K562 (cell line): Measurements from ENCODE around the gene ZKSCAN3. TPM values are rescaled to one million over a fixed set of nuclear protein-coding genes. Genes with fewer than 3 reads are reported as not detected.
A peak's percentile ranks its signal among the peaks of the same experiment; 100 is the strongest.

Source experiments
- CREBBP ChIP-seq: IDR thresholded peaks from one replicate; pipeline ENCODE4 v1.6.1; 2012; ENCODE audit warnings: low read depth, mild to moderate bottlenecking, control low read depth, inconsistent platforms, low read length
- ELK3 ChIP-seq: fragments of 450-650 bp; formaldehyde crosslinking; IDR thresholded peaks from 2 replicates; pipeline ENCODE4 v1.4.0; 2020; ENCODE audit warnings: mild to moderate bottlenecking
- ETV1 ChIP-seq: fragments of 450-650 bp; conservative IDR thresholded peaks from 2 replicates; pipeline ENCODE4 v1.6.1; 2016; ENCODE audit warnings: missing genetic modification characterization, control low read depth, low read depth, missing compliant biosample characterization
- HDGF ChIP-seq: fragments of 450-650 bp; IDR thresholded peaks from 2 replicates; pipeline ENCODE4 v1.6.1; 2016
- HNRNPLL ChIP-seq: fragments of 200-400 bp; formaldehyde crosslinking; IDR thresholded peaks from 2 replicates; pipeline ENCODE4 v1.6.1; 2017; ENCODE audit warnings: low read length, low read depth, mild to moderate bottlenecking; ENCODE audit not compliant: poor library complexity, severe bottlenecking
- IRF1 ChIP-seq: sonication (generic); formaldehyde crosslinking; IDR thresholded peaks from 2 replicates; pipeline ENCODE4 v1.8.0; 2022; ENCODE audit warnings: missing genetic modification reagents, mild to moderate bottlenecking, borderline replicate concordance
- KAT2B ChIP-seq: IDR thresholded peaks from one replicate; pipeline ENCODE4 v1.6.1; 2012; ENCODE audit warnings: low read depth, mild to moderate bottlenecking, control low read depth, inconsistent platforms, low read length, moderate library complexity
- NELFE ChIP-seq: IDR thresholded peaks from 2 replicates; pipeline ENCODE4 v1.6.1; 2011; ENCODE audit warnings: mild to moderate bottlenecking; ENCODE audit not compliant: insufficient read depth, insufficient read length
- NR1H2 ChIP-seq: sonication (generic); formaldehyde crosslinking; IDR thresholded peaks from 2 replicates; pipeline ENCODE4 v1.4.0; 2020; ENCODE audit warnings: mild to moderate bottlenecking, missing genetic modification reagents
- NR3C1 ChIP-seq: sonication (generic); formaldehyde crosslinking; IDR thresholded peaks from 2 replicates; pipeline ENCODE4 v1.8.1; 2022; ENCODE audit warnings: missing genetic modification reagents
- PTRF ChIP-seq: fragments of 450-650 bp; IDR thresholded peaks from 2 replicates; pipeline ENCODE4 v1.6.1; 2016; ENCODE audit warnings: mild to moderate bottlenecking, missing genetic modification characterization, missing compliant biosample characterization
- SP2 ChIP-seq: IDR thresholded peaks from 2 replicates; pipeline ENCODE4 v1.6.1; 2011; ENCODE audit warnings: mild to moderate bottlenecking, low read depth, low read length, moderate library complexity; ENCODE audit not compliant: poor library complexity, severe bottlenecking; ENCODE audit errors: extremely low read depth
- TBP ChIP-seq: optimal IDR thresholded peaks from 2 replicates; pipeline ENCODE3; 2011; ENCODE audit warnings: low read depth, low read length, improper control_type of control experiment
- ZBTB1 ChIP-seq: sonication (generic); formaldehyde crosslinking; IDR thresholded peaks from 2 replicates; pipeline ENCODE4 v1.8.1; 2023; ENCODE audit warnings: missing genetic modification reagents, low read depth, mild to moderate bottlenecking, borderline replicate concordance
- ZBTB11 ChIP-seq, 3 experiments: fragments of 200-800 bp in 1 of 3; fragments of 250-450 bp in 1 of 3; fragments of 450-650 bp in 1 of 3; sonication (Bioruptor Pico) in 1 of 3; sonication (Bioruptor generic) in 1 of 3; formaldehyde crosslinking in 1 of 3; IDR thresholded peaks; 2 replicates each; pipeline versions ENCODE4 v1.6.1 to v1.8.0; 2016 to 2022; ENCODE audit warnings: mild to moderate bottlenecking in 2 of 3, missing genetic modification characterization in 2 of 3, missing compliant biosample characterization in 1 of 3, moderate library complexity in 1 of 3
- ZC3H4 ChIP-seq: sonication (generic); formaldehyde crosslinking; IDR thresholded peaks from 2 replicates; pipeline ENCODE4 v1.9.0; 2021; ENCODE audit warnings: missing genetic modification reagents, borderline replicate concordance
- ZC3H8 ChIP-seq: fragments of 450-650 bp; IDR thresholded peaks from 2 replicates; pipeline ENCODE4 v1.6.1; 2017
- ZNF274 ChIP-seq: IDR thresholded peaks from 2 replicates; pipeline ENCODE4 v1.6.1; 2011; ENCODE audit warnings: low read depth, mild to moderate bottlenecking, low read length, moderate library complexity, borderline replicate concordance
- ZNF778 ChIP-seq: fragments of 450-650 bp; formaldehyde crosslinking; IDR thresholded peaks from 2 replicates; pipeline ENCODE4 v1.4.0; 2020; ENCODE audit warnings: mild to moderate bottlenecking, moderate library complexity
- polyA plus RNA-seq, 8 experiments: library from polyadenylated mRNA; depleted of rRNA in 4 of 8; stranded (reverse) in 5 of 8; unstranded in 3 of 8; fragments of >200 nt; fragmentation: Nextera tagmentation in 2 of 8; fragmentation: Illumina TruSeq in 1 of 8; extraction: Ambion mirVana in 2 of 8; extraction: Trizol in 1 of 8; gene quantifications; 2 replicates each; pipeline versions ENCODE4 v1.2.1 to v1.2.3, GENCODE V29; 2011 to 2014; ENCODE audit warnings: inconsistent platforms in 1 of 8, missing spikeins in 1 of 8
- total RNA-seq, 7 experiments: library from RNA; depleted of rRNA in 6 of 7; stranded (reverse); fragments of >200 nt in 6 of 7; fragmentation: Illumina TruSeq in 2 of 7; extraction: Trizol in 2 of 7; gene quantifications; 2 replicates each; pipeline versions ENCODE4 v1.2.1 to v1.2.3, GENCODE V29; 2011 to 2021; ENCODE audit warnings: low replicate concordance in 1 of 7
- TF ChIP-seq, protein P1 (sequence below): sonication (generic); formaldehyde crosslinking; IDR thresholded peaks from 2 replicates; pipeline ENCODE4 v1.8.0; 2022; ENCODE audit warnings: mild to moderate bottlenecking, low read depth, missing genetic modification reagents

ZKSCAN3 gene
- total and polyA plus RNA-seq, 9 of the 15 experiments (the other 6 are each of a cell fraction or from before 2014, with no cell fraction given) = 3.0 to 12.4 (median 10.2) TPM

DNA sequence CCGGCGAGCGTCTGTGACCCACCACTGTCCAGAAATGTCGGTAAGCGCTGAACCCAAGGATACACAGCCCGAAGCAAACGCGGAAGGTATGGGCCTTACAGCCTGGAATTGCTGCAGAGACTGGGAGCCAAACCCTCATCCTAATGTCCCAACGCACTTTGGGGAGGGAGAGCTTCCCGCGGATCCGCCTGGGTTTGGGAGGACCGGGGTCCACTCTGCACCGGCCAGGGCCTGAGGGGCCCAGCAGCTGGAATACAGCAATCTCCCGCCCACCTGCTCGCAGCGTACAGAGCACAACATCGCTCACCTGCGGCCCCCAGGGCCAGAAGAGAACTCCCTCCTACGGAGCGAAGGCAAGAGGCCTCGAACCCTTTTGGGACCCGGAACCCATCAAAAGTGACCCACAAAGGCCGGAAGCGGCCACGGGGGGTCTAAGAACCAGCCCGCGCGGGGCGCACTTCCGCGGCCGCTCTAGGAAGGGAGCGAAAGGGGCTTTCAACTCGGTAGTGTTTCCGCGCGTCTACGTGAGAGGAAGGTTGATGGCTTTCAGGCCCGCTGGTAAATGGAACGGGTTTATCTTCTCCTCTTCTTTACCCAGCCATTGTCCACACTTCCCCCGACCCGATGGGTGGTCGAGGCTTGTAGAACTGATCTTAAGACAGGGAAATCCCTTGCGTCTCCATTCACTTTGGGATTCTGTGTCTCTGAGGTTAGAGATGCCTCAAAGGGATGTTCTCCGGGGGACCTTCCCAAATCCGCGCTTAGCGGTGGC is 49.8 kb downstream of the ZKSCAN3 start, which contains the start of gene ZSCAN12 (continued):
- TF ChIP-seq CREBBP (no peak), ZNF274 (no peak), ETV1 (tag) (peak; percentile 100), ZC3H4 (CRISPR knock-in tag) (no peak), ZBTB11 (CRISPR knock-in tag; IDR thresholded peaks at IDR 0.05) (peak in 2 of 3 experiments; percentile 94 to 99; a peak in 4 of 6 replicates), ZC3H8 (0 out of 2 replicates have a peak, but pooled peaks have one; percentile 21), NELFE (no peak), TBP (peak; percentile 91), KAT2B (peak; percentile 86), PTRF (tag) (no peak), ZNF778 (CRISPR knock-in tag) (no peak), HDGF (0 out of 2 replicates have a peak, but pooled peaks have one; percentile 28), IRF1 (CRISPR knock-in tag) (no peak), NR3C1 (CRISPR knock-in tag) (no peak), SP2 (peak; percentile 99), ZBTB1 (peak; percentile 85; the same call in 1 of the 2 replicates), NR1H2 (CRISPR knock-in tag) (no peak), HNRNPLL (peak; percentile 83), ELK3 (CRISPR knock-in tag) (no peak)
- TF ChIP-seq, protein P1, sequence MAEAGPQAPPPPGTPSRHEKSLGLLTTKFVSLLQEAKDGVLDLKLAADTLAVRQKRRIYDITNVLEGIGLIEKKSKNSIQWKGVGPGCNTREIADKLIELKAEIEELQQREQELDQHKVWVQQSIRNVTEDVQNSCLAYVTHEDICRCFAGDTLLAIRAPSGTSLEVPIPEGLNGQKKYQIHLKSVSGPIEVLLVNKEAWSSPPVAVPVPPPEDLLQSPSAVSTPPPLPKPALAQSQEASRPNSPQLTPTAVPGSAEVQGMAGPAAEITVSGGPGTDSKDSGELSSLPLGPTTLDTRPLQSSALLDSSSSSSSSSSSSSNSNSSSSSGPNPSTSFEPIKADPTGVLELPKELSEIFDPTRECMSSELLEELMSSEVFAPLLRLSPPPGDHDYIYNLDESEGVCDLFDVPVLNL (CRISPR knock-in tag) = no peak
